ENCODE measurements around the gene FTSJ1.
"Not testable (repeated sequence)": the region's sequence is repeated elsewhere in the genome, so short reads cannot be mapped to it uniquely, and the experiment has no call there.

FTSJ1 gene

DNA sequence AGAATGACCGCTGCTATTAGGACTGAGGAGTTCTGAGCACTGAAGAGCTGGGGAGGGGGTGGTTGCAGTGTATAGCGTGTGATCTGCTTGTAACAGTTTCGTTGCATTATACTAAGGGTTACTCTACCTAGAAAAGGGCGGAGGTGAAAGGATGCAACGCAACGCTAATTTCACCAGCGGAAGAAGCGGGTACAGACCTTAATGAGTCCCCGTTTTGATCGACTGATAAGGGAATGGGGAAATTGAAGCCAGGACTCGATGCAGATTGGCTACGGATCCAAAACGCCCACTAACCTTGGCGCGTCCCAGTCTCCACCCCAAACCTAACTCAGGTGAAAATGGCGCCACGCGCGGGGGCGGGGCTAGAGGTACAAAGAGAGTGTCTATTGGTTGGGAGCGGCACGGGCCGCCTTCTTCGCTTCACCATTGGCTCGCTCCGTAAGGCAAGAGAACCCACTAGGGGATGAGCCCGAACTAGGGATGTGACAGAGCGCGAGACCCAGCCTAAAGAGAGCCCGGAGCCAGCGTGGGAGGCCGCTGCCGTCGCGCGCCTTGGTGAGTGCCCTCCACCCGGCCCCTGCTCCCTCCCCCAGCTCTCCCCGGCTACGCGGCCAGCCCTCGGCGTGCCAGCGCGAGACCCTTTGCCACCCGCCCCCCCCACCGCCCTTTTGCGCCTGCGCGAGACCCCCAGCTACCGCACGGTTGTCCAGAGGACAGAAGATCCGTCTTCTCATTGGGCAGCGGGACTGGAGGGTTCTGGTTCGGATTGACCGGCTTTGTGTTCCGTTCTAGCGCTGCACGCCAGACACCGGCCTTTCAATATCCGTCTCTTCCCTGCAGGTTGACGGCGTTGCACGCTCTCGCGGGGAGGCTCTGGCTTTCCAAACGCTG, 45.6 kb downstream of the FTSJ1 start, which contains the start of gene EBP:
EBP (plus strand) TSS at position 456 of the 891 bp plus-strand sequence. CDS start 1,964 bp downstream, outside the sequence.
- peak; percentile 80 to 93 for DNase-seq (ENCODE audit: low read depth in 1 of 2, low spot score in 1 of 2)

DNA sequence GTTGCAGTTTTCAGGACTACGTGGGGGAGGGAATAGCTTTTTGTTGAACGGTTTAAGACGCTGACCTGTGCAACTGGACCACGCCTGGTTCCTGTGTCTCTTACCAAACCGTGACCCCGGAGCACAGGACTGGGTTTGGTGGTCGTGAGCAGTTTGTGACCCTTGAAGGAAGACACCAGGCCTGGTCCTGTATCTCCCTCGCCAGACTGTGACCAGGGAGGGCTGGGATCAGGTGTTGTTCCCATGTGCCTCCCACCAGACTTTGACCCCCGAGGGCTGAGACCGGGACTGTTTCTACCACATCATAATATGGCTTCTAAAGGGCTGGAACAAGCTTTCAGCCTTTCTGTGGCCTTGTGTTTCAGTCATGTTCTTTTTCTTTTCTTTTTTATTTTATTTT, 46.3 kb downstream of the FTSJ1 start:
- DNase-seq (ENCODE audit: low read depth in 1 of 2, low spot score in 1 of 2) = no peak

DNA sequence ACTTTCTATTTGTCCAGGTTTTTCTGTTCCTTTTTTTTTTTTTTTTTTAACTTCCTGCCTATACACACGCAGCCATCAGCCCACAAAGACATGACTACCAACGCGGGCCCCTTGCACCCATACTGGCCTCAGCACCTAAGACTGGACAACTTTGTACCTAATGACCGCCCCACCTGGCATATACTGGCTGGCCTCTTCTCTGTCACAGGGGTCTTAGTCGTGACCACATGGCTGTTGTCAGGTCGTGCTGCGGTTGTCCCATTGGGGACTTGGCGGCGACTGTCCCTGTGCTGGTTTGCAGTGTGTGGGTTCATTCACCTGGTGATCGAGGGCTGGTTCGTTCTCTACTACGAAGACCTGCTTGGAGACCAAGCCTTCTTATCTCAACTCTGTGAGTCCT, 47.7 kb downstream of the FTSJ1 start:
- DNase-seq (ENCODE audit: low read depth in 1 of 2, low spot score in 1 of 2) = no peak

DNA sequence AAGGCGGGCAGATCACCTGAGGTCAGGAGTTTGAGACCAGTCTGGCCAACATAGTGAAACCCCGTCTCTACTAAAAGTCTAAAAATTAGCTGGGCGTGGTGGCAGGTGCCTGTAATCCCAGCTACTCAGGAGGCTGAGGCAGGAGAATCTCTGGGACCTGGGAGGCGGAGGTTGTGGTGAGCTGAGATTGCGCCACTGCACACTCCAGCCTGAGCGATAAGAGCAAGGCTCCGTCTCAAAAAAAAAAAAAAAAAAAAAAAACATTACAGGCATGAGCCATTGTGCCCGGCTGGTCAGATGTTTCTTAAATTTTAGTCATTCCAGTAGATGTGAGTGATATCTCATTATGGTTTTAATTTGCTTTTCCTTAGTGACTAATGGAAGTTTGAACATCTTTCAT, 49.9 kb downstream of the FTSJ1 start:
- DNase-seq (ENCODE audit: low read depth in 1 of 2, low spot score in 1 of 2) = not testable (repeated sequence)

DNA sequence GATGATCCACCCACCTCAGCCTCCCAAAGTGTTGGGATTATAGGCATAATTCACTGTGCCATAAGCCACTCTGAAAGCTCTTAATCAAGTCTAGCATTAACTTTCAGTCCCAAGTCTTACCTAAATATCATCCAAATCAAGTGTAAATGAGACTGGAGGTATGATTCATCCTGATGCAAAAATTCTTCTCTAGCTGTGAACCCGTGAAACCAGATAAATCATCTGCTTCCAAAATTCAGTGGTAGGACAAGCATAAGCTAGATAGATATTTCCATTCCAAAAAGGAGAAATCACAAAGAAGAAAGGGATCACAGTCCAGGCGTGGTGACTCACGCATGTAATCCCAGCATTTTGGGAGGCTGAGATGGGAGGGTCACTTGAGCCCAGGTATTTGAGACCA, 54.7 kb downstream of the FTSJ1 start:
- no peak for DNase-seq (ENCODE audit: low read depth in 1 of 2, low spot score in 1 of 2)

DNA sequence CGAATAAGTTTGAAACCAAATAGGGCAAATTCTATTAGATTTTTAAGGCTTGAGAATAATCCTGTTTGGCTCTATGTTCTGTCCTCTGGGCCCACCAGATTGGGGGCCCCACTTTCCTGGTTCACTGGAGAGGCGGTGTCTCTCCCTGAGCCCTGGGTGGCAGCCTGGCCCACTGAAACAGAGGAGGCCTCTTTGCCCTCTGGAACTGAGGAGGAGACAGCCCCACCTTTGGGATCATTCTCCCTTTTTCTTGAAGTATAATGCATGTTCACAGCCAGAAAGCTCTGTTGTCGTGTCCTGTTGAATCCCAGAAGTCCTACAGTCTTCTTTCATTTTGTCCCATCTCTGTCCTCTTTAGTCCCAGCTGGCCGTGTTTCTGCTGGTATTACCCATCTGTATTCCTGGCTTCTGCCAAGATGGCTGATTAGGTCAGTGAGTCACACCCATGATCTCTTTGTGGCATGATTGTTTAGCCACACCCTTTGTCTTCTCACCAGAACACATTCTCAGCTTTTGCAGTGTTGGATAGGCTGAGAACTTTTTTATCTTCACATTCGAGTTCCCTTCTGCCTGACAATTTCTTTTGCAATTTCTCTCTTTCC, 55.5 kb downstream of the FTSJ1 start:
- no peak for DNase-seq (ENCODE audit: low read depth in 1 of 2, low spot score in 1 of 2)

DNA sequence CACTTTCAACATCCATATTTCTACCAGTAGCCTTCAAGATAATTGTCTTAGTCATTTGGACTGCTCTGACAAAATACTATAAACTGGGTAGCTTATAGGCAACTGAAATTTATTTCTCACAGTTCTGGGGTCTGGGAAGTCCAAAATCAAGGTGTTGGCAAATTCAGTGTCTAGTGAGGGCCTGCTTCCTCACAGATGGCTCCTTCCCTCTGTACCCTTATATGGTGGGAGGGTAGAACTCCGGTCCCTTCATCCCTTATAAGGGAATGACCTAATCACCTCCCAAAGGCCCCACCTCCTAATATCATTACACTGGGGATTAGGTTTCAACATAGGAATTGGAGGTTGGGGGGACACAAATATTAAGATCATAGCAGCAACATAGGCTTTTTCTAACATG, 56.2 kb downstream of the FTSJ1 start:
- no peak for DNase-seq (ENCODE audit: low read depth in 1 of 2, low spot score in 1 of 2)

DNA sequence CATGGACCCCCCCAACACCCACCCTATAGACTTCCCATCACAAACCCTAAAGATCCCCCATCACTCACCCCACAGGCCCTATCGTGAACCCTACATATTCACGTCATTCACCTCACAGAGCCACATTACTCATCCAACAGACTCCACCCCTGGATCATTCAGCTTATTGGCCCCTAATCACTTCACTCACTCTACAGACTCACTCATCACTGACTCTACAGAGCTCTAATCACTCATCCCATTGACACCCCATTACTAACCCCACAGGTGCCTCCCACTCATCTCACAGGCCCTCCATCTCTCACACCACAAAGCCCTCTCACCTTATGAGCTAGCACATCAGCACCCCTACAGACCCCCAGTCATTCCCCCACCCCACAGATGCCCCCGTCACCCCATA, 57.2 kb downstream of the FTSJ1 start:
- no peak for DNase-seq (ENCODE audit: low read depth in 1 of 2, low spot score in 1 of 2)
